ENCODE measurements around the gene DUOXA2. TPM values are rescaled to one million over a fixed set of nuclear protein-coding genes. Genes with fewer than 3 reads are reported as not detected.

Gene DUOXA2
- total RNA-seq, 1 experiment from 2014 or later = not detected

GRCh38 chr15:45107941-45108630, 6.0 kb upstream of the DUOXA2 start:
- H3K4me1 Mint-ChIP-seq (ENCODE audit: low read depth, unreplicated experiment) = peaks cover 2% of the 10 kb centered on the region
- CTCF ChIA-PET = no interaction called here
- H3K27ac Mint-ChIP-seq (ENCODE audit: unreplicated experiment) = no peak overlapping the region
- intact Hi-C loops (cut with micrococcal nuclease; ENCODE audit: unreplicated experiment) = no loop called here
- peaks cover 80% of the 10 kb centered on the region for H3K27me3 Mint-ChIP-seq (ENCODE audit: unreplicated experiment)
- BruUV-seq (replicated peaks) = no TSS peak
- no peaks in the 10 kb centered on the region for H3K9me3 Mint-ChIP-seq (ENCODE audit: low read depth, unreplicated experiment)
- no peak overlapping the region for H3K4me3 Mint-ChIP-seq (ENCODE audit: low read depth, unreplicated experiment)
- TF ChIP-seq, protein P1, sequence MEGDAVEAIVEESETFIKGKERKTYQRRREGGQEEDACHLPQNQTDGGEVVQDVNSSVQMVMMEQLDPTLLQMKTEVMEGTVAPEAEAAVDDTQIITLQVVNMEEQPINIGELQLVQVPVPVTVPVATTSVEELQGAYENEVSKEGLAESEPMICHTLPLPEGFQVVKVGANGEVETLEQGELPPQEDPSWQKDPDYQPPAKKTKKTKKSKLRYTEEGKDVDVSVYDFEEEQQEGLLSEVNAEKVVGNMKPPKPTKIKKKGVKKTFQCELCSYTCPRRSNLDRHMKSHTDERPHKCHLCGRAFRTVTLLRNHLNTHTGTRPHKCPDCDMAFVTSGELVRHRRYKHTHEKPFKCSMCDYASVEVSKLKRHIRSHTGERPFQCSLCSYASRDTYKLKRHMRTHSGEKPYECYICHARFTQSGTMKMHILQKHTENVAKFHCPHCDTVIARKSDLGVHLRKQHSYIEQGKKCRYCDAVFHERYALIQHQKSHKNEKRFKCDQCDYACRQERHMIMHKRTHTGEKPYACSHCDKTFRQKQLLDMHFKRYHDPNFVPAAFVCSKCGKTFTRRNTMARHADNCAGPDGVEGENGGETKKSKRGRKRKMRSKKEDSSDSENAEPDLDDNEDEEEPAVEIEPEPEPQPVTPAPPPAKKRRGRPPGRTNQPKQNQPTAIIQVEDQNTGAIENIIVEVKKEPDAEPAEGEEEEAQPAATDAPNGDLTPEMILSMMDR (IDR thresholded peaks at IDR 0.05; ENCODE audit: unreplicated experiment) = no peak
- no peaks in the 10 kb centered on the region for H3K36me3 Mint-ChIP-seq (ENCODE audit: insufficient read depth, unreplicated experiment)
- DNase-seq = no peak

- TF ChIP-seq, protein P1 (IDR thresholded peaks at IDR 0.05; ENCODE audit: unreplicated experiment) = no peak
- intact Hi-C loops (cut with micrococcal nuclease; ENCODE audit: unreplicated experiment) = no loop called here
- H3K27me3 Mint-ChIP-seq (ENCODE audit: unreplicated experiment) = peaks cover 80% of the 10 kb centered on the region
- H3K4me1 Mint-ChIP-seq (ENCODE audit: low read depth, unreplicated experiment) = peaks cover 15% of the 10 kb centered on the region
- BruUV-seq (replicated peaks) = no TSS peak
- CTCF ChIA-PET = no interaction called here
- no peaks in the 10 kb centered on the region for H3K9me3 Mint-ChIP-seq (ENCODE audit: low read depth, unreplicated experiment)
- H3K4me3 Mint-ChIP-seq (ENCODE audit: low read depth, unreplicated experiment) = no peak overlapping the region
- H3K36me3 Mint-ChIP-seq (ENCODE audit: insufficient read depth, unreplicated experiment) = no peaks in the 10 kb centered on the region
- no peak for DNase-seq
- H3K27ac Mint-ChIP-seq (ENCODE audit: unreplicated experiment) = no peak overlapping the region
Observed at GRCh38 chr15:45110256-45110820, 3.8 kb upstream of the DUOXA2 start.

DNA sequence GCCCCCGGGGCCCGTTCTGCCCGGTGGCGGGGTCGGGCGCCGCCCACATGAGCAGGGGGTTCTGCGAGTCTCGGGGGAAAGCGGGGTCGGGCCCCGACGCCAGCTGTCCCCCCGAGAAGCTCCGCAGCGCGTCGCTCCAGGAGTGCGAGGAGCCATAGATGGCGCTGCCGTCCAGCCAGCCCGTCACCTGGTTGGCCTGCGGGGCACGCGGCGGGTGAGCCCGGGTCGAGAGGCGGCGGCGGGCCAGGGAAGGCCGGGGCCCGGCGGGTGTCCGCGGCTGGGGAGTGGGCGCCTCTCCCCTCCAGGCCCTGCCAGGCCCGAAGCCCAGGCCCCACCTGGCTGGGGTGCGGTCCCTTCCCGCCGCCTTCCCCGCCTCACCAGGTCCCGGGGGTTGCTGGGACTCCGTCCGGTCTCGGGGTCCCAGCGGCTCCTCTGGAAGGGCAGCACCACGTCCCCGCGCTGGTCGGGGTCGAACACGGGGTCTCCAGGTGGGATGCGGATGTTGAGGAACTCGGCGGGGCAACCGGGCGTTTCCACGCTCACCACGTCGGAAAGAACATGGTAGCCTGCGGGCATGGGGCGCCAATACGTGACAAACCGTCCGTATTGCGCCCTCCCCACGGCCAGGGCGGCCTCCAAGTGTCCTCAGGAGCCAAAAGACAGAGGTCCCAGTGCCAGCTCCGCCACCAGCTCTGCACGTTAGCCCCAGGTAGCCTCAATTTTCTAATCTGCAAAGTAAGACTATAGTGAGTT, 2.6 kb upstream of the DUOXA2 start:
- Mint-ChIP-seq H3K4me3 (ENCODE audit: low read depth, unreplicated experiment) (peak overlapping the region; percentile 60), H3K27me3 (ENCODE audit: unreplicated experiment) (peaks cover 79% of the 10 kb centered on the region), H3K36me3 (ENCODE audit: insufficient read depth, unreplicated experiment) (no peaks in the 10 kb centered on the region), H3K4me1 (ENCODE audit: low read depth, unreplicated experiment) (peaks cover 15% of the 10 kb centered on the region), H3K9me3 (ENCODE audit: low read depth, unreplicated experiment) (no peaks in the 10 kb centered on the region), H3K27ac (ENCODE audit: unreplicated experiment) (no peak overlapping the region)
- no peak for DNase-seq
- no TSS peak for BruUV-seq (replicated peaks)
- intact Hi-C loops (cut with micrococcal nuclease; ENCODE audit: unreplicated experiment) = no loop called here
- CTCF ChIA-PET = no interaction called here
- TF ChIP-seq, protein P1 (IDR thresholded peaks at IDR 0.05; ENCODE audit: unreplicated experiment) = no peak

GRCh38 chr15:45112143-45112590, 2.0 kb upstream of the DUOXA2 start:
- no peak for DNase-seq
- H3K4me3 Mint-ChIP-seq (ENCODE audit: low read depth, unreplicated experiment) = peak overlapping the region; percentile 60
- H3K27me3 Mint-ChIP-seq (ENCODE audit: unreplicated experiment) = peaks cover 77% of the 10 kb centered on the region
- no peak overlapping the region for H3K27ac Mint-ChIP-seq (ENCODE audit: unreplicated experiment)
- peaks cover 15% of the 10 kb centered on the region for H3K4me1 Mint-ChIP-seq (ENCODE audit: low read depth, unreplicated experiment)
- intact Hi-C loops (cut with micrococcal nuclease; ENCODE audit: unreplicated experiment) = no loop called here
- CTCF ChIA-PET = interaction anchor here (1.9 kb wide), 1 partner anchor 10 kb away, joined by 4 read pairs; no protein-coding TSS in a partner anchor
- TF ChIP-seq, protein P1 (IDR thresholded peaks at IDR 0.05; ENCODE audit: unreplicated experiment) = no peak
- BruUV-seq (replicated peaks) = no TSS peak
- H3K36me3 Mint-ChIP-seq (ENCODE audit: insufficient read depth, unreplicated experiment) = no peaks in the 10 kb centered on the region
- H3K9me3 Mint-ChIP-seq (ENCODE audit: low read depth, unreplicated experiment) = no peaks in the 10 kb centered on the region
